HG03571 (cell line): ENCODE results near the gene SRGAP2C.
"Not testable (repeated sequence)": the region's sequence is repeated elsewhere in the genome, so short reads cannot be mapped to it uniquely, and the experiment has no call there.

ENCODE experiments used
- ATAC-seq: cut with Tn5 transposase; IDR thresholded peaks from one replicate; pipeline ENCODE4 v1.9.1; 2021; ENCODE audit not compliant: unreplicated experiment

Gene SRGAP2C

GRCh38 chr1:121368910-121369309 is 184.1 kb downstream of the SRGAP2C start:
- not testable (repeated sequence) for ATAC-seq

DNA sequence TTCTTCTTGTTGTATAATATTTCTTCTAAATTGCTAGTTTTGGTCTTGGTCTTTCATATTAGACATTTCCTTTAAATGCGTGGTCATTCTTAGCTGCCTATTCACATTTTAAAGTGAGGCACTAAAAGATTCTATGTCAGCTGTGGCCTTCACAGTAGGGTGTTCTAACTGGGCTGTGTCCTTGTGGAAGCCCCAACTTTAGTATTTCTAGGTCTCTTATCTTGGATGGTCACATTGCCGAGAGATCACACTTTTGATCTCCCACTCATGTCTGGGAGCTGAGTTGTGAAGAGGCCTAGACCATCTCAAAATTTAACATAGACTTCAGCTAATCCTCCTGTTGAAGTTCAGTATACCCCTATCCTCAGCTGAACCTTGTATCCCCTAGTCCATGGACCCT is 185.2 kb downstream of the SRGAP2C start:
- ATAC-seq, result not testable (repeated sequence)

GRCh38 chr1:121374851-121375367 is 190.1 kb downstream of the SRGAP2C start:
- not testable (repeated sequence) for ATAC-seq

- ATAC-seq, result not testable (repeated sequence)
Measured at GRCh38 chr1:121376986-121377385, 192.2 kb downstream of the SRGAP2C start.

GRCh38 chr1:121378757-121379156 is 194.0 kb downstream of the SRGAP2C start:
- ATAC-seq, result not testable (repeated sequence)

DNA sequence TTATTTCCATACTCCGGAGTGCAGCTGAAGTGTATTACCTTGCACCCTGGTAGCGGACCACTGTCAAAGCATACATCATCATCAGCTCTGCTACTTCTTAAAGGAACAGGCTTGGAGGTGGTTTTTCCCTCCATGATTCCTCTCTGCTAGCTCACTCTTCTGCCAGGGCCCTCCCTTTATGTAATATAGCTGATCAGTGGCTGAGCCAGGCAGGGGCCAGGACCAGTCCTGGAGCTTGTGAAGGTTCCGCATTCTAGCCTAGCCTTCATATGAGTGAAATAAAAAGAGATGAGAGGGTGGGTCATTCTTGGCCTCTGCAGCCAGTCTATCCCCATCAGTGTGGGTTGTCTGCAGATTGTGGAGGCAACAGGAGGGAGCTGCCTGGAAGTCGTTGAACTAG is 200.0 kb downstream of the SRGAP2C start:
- ATAC-seq, result not testable (repeated sequence)

DNA sequence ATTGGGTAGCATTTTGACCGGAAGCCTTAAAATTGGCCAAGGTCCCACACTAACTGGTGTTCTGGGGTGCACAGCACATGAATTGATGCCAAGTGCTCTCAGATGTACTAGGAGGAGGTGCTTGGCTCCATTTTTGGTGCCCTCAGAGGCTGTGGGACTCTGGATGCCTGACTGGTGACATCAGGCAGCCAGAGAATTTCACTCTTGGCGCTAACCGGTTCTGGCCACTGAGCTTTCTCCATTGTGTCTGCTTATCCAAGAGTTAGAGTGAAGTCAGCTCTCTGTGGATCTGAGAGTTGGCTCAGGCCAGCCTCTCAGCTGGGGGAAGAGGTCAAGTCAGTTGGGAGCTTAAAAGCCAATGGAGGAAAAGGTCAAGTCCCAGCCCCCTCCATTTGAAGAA is 200.4 kb downstream of the SRGAP2C start:
- ATAC-seq, result not testable (repeated sequence)

- not testable (repeated sequence) for ATAC-seq
Measured at GRCh38 chr1:121385563-121386288, 201.0 kb downstream of the SRGAP2C start.

GRCh38 chr1:121386319-121386948 is 201.7 kb downstream of the SRGAP2C start:
- ATAC-seq, result not testable (repeated sequence)

- not testable (repeated sequence) for ATAC-seq
Measured at GRCh38 chr1:121389895-121390560, 205.3 kb downstream of the SRGAP2C start.

DNA sequence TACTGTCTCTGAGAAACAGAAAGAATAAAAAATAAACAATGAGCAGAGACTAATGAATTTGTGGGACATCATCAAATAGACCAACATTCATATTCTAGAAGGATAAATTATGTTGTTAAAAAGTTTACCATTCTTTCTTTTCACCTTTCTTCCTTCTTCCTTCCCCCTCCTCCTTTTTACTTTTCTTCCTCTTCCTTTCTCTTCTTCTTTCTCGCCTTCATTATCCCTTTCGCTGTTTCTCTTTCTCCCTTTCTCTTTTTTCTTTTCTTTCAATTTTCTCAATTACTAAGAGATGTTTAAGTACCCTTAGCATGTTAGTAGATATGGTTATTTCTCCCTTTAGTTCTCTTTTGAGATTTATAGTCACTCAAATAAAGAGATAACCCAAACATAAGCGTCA is 207.4 kb downstream of the SRGAP2C start:
- ATAC-seq, result not testable (repeated sequence)

- ATAC-seq, result not testable (repeated sequence)
Measured at GRCh38 chr1:121395718-121396201, 211.0 kb downstream of the SRGAP2C start.

DNA sequence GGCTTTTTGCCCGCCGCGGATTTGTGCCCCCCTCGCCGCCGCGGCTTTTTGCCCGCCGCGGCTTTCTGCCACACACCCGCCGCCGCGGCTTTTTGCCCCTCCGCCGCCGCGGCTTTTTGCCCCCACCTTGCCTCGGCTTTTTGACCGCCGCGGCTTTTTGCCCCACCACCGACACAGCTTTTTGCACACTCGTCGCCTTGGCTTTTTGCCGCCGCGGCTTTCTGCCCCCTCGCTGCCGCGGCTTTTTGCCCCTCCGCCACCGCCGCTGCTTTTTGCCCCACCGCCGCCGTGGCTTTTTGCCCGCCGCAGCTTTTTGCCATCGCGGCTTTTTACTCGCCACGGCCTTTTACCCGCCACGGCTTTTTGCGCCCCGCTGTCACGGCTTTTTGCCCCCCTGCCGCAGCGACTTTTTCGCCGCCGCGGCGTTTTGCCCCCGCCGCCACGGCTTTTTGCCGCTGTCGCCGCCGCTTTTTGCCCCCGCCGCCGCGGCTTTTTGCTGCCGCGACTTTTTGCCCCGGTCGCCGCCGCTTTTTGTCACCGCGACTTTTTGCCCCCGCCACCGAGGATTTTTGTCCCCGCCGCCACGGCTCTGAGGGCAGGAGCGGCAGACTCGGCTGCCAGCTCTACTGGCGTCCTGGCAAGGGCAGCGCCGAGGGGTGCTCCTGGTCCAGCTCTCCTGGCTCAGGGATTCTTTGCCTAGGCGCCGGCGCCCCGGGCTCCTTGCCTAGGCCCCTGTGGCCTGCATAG is 211.7 kb downstream of the SRGAP2C start:
- not testable (repeated sequence) for ATAC-seq

- ATAC-seq, result not testable (repeated sequence)
Measured at GRCh38 chr1:121397101-121397500, 212.3 kb downstream of the SRGAP2C start.

DNA sequence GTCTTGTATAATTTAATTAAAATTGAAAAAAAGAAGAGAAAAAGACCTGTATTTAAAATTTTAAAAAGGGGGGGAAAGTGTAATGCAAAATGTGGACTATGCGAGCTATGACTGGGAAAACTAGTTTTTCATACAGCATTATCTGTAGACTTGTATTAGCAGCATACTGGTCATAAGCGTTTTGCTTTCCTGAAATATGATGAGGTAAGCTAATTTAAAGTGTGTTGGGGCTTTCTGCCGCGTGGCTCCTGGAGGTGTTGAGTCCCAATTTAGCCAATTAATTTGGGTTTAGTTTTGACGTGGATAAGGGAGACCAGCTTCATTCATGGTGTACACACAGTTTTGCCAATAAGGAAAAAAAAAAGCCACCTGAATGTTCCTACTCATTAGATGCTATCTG is 214.4 kb downstream of the SRGAP2C start:
- not testable (repeated sequence) for ATAC-seq

DNA sequence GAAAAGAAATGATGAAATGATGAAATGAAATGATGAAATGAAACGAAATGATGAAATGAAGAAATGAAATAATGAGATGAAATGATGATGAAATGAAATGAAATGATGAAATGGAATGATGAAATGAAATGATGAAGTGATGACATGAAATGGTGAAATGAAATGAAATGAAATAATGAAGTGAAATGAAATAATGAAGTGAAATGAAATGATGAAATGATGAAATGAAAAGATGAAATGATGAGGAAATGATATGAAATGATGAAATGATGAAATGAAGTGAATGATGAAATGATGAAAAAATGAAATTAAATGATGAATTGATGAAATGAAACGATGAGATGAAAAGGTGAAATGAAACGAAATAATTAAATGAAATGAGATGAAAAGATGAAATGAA is 215.3 kb downstream of the SRGAP2C start:
- not testable (repeated sequence) for ATAC-seq

GRCh38 chr1:121400541-121401310 is 216.0 kb downstream of the SRGAP2C start:
- not testable (repeated sequence) for ATAC-seq

DNA sequence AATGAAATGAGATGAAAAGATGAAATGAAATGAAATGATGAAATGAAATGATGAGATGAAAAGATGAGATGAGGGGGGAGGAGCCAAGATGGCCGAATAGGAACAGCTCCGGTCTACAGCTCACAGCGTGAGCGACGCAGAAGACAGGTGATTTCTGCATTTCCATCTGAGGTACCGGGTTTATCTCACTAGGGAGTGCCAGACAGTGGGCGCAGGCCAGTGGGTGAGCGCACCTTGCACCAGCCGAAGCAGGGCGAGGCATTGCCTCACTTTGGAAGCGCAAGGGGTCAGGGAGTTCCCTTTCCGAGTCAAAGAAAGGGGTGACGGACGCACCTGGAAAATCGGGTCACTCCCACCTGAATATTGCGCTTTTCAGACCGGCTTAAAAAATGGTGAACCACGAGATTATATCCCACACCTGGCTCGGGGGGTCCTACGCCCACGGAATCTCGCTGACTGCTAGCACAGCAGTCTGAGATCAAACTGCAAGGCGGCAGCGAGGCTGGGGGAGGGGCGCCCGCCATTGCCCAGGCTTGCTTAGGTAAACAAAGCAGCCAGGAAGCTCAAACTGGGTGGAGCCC is 216.7 kb downstream of the SRGAP2C start:
- ATAC-seq, result not testable (repeated sequence)

- not testable (repeated sequence) for ATAC-seq
Measured at GRCh38 chr1:121403254-121403653, 218.5 kb downstream of the SRGAP2C start.

DNA sequence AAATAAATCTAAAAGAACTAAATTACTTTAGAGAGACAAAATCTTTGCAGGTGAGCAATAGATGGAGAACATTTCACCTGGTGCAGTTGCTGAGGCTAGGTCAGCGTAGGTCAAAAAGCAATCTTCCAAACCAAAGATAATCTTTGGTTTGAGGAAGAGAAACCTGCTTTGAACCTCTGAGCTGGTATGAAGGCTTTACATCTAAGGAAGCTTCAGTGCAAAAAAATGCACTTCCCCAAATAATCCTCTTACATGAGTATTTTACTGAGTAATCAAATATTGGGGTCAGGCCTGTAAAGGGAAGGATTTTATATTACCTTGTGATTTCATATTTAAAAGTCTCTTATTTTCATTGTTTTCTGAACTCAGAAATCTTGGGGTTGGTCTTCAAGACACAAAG is 223.6 kb downstream of the SRGAP2C start:
- ATAC-seq, result no peak
